AG04450 (cell line): ENCODE results near the gene TEDC2. TPM values are rescaled to one million over a fixed set of nuclear protein-coding genes. Genes with fewer than 3 reads are reported as not detected.

Experiments used
- CTCF ChIA-PET: fragments of 300-600, 350-600 bp; formaldehyde crosslinking; extraction: SDS; loops from one replicate; lab custom pipeline; 2022; ENCODE audit warnings: antibody characterized with exemption, inconsistent platforms; lab: Charles Lee
- POLR2A ChIA-PET: fragments of 350-600 bp; formaldehyde crosslinking; extraction: SDS; loops from one replicate; lab custom pipeline; 2021; ENCODE audit warnings: antibody characterized with exemption, inconsistent platforms; lab: Yijun Ruan, JAX
- DNase-seq: peaks from one replicate; pipeline ENCODE4 v3.0.0-alpha.2; 2011; ENCODE audit warnings: low read depth, low spot score
- H3K27ac ChIP-seq: one replicate; pipeline ENCODE4 v1.5.1; 2012; ENCODE audit warnings: low read depth, low read length, control low read depth
- H3K27me3 ChIP-seq: one replicate; pipeline ENCODE4 v1.6.0; 2012; ENCODE audit warnings: low read length; ENCODE audit not compliant: control insufficient read depth, insufficient read depth
- H3K4me3 ChIP-seq: 2 replicates; pipeline ENCODE4 v1.5.1; 2011; ENCODE audit warnings: mild to moderate bottlenecking, low read depth, low read length, control low read depth
- H3K9me3 ChIP-seq: 2 replicates; pipeline ENCODE4 v1.5.1; 2012; ENCODE audit warnings: low read length; ENCODE audit not compliant: control insufficient read depth, insufficient read depth
- polyA plus RNA-seq: library from polyadenylated mRNA; depleted of rRNA; stranded (reverse); fragments of >200 nt; gene quantifications from 2 replicates; pipeline ENCODE4 v1.2.3, GENCODE V29; 2011
- TF ChIP-seq, protein P1 (sequence below): IDR thresholded peaks from 2 replicates; pipeline ENCODE4 v1.5.1; 2011; ENCODE audit warnings: low read depth, low read length, control low read depth, inconsistent platforms

TEDC2 gene
- polyA plus RNA-seq, 1 experiment, result 1.8 TPM

DNA sequence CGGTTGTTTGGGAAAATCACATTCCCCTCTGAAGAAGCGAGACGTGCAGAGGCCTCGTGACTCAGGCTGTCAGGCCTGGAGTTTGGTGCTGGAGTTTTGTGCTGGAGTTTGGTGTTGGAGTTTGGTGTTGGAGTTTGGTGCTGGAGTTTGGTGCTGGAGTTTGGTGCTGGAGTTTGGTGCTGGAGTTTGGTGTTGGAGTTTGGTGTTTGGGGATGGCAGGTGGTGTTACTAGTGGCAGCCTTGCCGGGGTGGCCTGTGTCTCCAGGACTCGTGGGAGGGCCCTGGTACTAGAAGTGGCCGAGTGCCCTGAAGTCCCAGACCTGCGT, 27.6 kb downstream of the TEDC2 start:
- TF ChIP-seq, protein P1, sequence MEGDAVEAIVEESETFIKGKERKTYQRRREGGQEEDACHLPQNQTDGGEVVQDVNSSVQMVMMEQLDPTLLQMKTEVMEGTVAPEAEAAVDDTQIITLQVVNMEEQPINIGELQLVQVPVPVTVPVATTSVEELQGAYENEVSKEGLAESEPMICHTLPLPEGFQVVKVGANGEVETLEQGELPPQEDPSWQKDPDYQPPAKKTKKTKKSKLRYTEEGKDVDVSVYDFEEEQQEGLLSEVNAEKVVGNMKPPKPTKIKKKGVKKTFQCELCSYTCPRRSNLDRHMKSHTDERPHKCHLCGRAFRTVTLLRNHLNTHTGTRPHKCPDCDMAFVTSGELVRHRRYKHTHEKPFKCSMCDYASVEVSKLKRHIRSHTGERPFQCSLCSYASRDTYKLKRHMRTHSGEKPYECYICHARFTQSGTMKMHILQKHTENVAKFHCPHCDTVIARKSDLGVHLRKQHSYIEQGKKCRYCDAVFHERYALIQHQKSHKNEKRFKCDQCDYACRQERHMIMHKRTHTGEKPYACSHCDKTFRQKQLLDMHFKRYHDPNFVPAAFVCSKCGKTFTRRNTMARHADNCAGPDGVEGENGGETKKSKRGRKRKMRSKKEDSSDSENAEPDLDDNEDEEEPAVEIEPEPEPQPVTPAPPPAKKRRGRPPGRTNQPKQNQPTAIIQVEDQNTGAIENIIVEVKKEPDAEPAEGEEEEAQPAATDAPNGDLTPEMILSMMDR, result no peak
- no peaks in the 10 kb centered on the region for H3K9me3 ChIP-seq
- no peak overlapping the region for H3K27ac ChIP-seq
- no peak overlapping the region for H3K4me3 ChIP-seq
- ChIA-PET CTCF (interaction anchor here (4.0 kb wide), 1 partner anchor 14 kb away, joined by 23 read pairs; no protein-coding TSS in a partner anchor), POLR2A (no interaction called here)
- no peak for DNase-seq
- H3K27me3 ChIP-seq, result no peaks in the 10 kb centered on the region

DNA sequence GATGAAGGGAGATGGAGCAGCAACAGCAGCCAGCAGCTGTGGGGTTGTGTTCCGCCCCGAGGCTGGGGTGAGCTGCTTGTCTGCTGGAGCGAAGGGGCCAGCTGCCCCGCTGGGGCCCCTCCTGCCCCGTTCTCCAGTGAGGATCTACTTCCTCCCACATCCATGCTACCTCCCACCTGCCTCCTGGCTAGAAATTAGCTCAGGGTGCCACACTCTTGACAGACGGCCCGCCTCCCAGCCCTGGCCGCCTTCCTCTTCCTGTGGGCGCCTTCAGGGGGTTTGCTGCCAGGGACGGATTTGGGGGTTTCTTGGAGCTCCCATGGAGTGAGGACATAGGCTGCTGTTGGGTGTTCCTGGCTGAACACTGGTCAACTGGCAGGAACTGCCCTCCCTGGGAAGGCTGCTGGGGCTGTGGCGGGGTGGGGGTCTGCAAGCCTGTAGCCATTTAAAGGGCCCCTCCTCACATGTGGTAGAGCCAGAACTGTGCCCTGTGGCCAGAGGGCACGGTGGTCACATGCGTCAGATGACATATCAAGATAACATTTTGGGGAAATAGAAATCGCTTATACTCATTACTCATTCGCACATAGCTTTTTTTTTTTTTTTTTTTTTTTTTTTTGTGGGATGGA, 28.1 kb downstream of the TEDC2 start:
- no peak overlapping the region for H3K4me3 ChIP-seq
- H3K27me3 ChIP-seq, result no peaks in the 10 kb centered on the region
- CTCF ChIA-PET, result interaction anchor here (4.0 kb wide), 1 partner anchor 13 kb away, joined by 23 read pairs; no protein-coding TSS in a partner anchor
- DNase-seq, result no peak
- H3K9me3 ChIP-seq, result no peaks in the 10 kb centered on the region
- TF ChIP-seq, protein P1, result no peak
- POLR2A ChIA-PET, result interaction anchor here (0.6 to 0.7 kb wide), 2 partner anchors 333 to 725 kb away, joined by 10 to 11 read pairs; partner anchors contain the start of gene TRAF7
- H3K27ac ChIP-seq, result no peak overlapping the region

DNA sequence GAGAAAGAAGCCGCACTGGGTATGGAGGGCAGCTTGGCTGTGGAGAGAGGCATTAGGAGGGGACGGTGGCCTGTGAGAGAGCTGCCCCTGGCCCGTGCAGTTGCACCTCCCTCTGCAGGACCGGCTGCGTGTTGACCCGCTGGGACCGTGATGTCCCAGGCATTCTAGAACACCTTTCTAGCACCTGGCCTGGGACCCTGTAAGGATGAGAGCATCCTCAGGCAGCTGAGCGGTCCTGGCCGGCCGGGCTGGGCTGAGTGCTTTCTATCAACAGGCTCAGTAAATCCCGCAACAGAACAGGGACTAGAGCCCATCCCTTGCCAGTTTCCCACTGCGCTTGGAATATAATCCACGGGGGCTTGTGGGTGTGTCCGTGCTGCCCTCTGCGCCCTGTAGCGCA, 29.7 kb downstream of the TEDC2 start:
- Histone ChIP-seq H3K9me3 (no peaks in the 10 kb centered on the region), H3K4me3 (no peak overlapping the region), H3K27me3 (no peaks in the 10 kb centered on the region), H3K27ac (no peak overlapping the region)
- TF ChIP-seq, protein P1, result no peak
- ChIA-PET POLR2A (no interaction called here), CTCF (interaction anchor here (4.0 kb wide), 1 partner anchor 11 kb away, joined by 23 read pairs; no protein-coding TSS in a partner anchor)
- DNase-seq, result no peak

DNA sequence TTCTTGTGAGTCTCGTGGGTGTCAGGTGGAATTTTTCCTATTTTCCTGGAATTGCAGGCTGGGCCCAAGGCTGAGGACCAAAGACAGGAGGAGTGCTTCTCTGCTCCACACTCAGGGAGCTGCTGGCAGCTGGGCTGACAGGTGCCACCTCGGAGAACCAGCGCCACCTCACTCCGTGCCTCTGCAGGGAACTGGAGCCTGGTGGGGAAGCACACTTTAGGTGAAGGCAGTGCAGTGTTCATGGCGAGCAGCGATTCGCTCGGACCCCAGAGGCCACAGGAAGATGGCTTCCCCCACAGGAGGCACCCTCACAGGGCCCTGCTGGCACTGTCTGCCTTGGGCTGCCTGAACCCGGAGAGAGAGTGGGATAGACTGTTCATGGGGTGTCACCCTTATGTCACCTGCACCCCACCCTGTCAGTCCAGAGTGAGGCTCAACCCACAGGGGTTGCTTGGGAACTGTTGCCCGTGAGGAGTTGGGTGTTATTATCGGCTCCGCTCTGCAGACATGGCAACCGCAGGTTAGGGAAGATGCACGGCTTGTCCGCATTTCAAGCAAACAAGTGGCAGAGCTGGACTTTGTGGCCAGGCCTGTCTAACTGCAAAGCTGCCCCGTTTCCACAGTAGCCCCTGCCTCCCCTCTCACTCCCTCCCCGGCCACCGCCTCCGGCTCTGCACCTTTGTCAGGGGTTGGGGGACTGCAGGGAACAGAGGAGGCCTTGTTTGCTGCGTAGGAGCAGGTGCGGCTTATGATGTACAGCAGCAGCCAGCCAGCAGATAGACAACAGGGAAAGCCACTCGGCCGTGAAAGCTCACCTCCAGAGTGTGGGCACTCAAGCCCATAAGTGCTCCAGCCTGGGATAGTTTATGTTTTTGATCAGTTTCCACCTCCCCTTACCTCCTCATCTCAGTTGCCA, 30.5 kb downstream of the TEDC2 start:
- Histone ChIP-seq H3K9me3 (no peaks in the 10 kb centered on the region), H3K27me3 (no peaks in the 10 kb centered on the region), H3K4me3 (no peak overlapping the region), H3K27ac (no peak overlapping the region)
- ChIA-PET CTCF (interaction anchor here (4.0 kb wide), 1 partner anchor 11 kb away, joined by 23 read pairs; no protein-coding TSS in a partner anchor), POLR2A (no interaction called here)
- TF ChIP-seq, protein P1, result no peak
- no peak for DNase-seq

DNA sequence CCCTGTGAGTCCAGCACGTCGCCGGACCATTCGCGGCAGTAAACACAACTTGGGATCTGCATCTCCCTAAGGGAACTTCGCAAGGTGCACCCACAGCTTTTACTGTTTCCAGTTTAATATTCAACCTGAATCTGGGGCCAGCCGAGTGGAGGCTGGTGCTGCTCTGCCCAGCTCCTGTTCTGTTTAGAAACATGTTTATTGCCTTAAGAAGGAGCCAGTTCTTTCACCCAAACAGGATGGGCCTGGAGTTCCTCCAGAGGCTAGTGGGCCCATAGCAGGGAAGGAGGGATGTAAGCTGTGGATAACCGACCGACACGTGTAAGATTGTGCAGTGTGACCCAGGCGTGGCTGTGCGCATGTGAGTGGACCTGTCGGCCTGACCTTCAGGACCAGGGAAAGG, 32.4 kb downstream of the TEDC2 start:
- ChIA-PET POLR2A (no interaction called here), CTCF (interaction anchor here (0.8 kb wide), 1 partner anchor 9 kb away, joined by 3 read pairs; no protein-coding TSS in a partner anchor)
- Histone ChIP-seq H3K9me3 (no peaks in the 10 kb centered on the region; the same call in 1 of the 2 replicates), H3K27ac (no peak overlapping the region), H3K4me3 (no peak overlapping the region), H3K27me3 (no peaks in the 10 kb centered on the region)
- DNase-seq, result no peak
- TF ChIP-seq, protein P1, result no peak
